Thoracic aorta (tissue), 2 donors: ENCODE results near the gene CTNNA3. TPM values are rescaled to one million over a fixed set of nuclear protein-coding genes. Genes with fewer than 3 reads are reported as not detected.

ENCODE experiments used
- ATAC-seq: fragments of 150-250 bp; one replicate; pipeline ENCODE4 v1.8.0; 2017; ENCODE audit warnings: low read depth; ENCODE audit not compliant: insufficient number of reproducible peaks, low FRiP score
- DNase-seq: peaks from one replicate; pipeline ENCODE4 v3.0.0-alpha.2; 2020; ENCODE audit warnings: low spot score
- H3K27ac ChIP-seq, 2 donors: fragments of 200-600 bp; sonication (generic); 1 replicate in 1 of 2; 2 replicates in 1 of 2; pipeline ENCODE4 v1.5.1; 2016; ENCODE audit warnings: mild to moderate bottlenecking in 2 of 2, moderate library complexity in 2 of 2
- H3K27me3 ChIP-seq: fragments of 200-600 bp; sonication (generic); replicated peaks from 2 replicates; pipeline ENCODE4 v1.6.0; 2016; ENCODE audit warnings: mild to moderate bottlenecking; ENCODE audit not compliant: insufficient read depth
- H3K36me3 ChIP-seq: fragments of 200-600 bp; sonication (generic); one replicate; pipeline ENCODE4 v1.5.1; 2016
- H3K4me1 ChIP-seq, 2 donors: fragments of 200-600 bp; sonication (generic); 1 replicate in 1 of 2; 2 replicates in 1 of 2; pipeline versions ENCODE4 v1.5.1 to v1.6.0; 2016; ENCODE audit warnings: low read depth in 2 of 2, mild to moderate bottlenecking in 1 of 2; ENCODE audit not compliant: control insufficient read depth in 1 of 2
- H3K4me3 ChIP-seq: fragments of 200-600 bp; sonication (generic); 2 replicates; pipeline ENCODE4 v1.5.1; 2016; ENCODE audit warnings: mild to moderate bottlenecking
- H3K9me3 ChIP-seq: fragments of 200-600 bp; sonication (generic); 2 replicates; pipeline ENCODE4 v1.5.1; 2016
- total RNA-seq, 2 donors: library from RNA; depleted of rRNA; stranded (reverse); fragments of >200 nt; gene quantifications; one replicate each; pipeline versions ENCODE4 v1.1.0 to v1.2.3, GENCODE V29; 2016
- TF ChIP-seq, protein P1 (sequence below): fragments of 200-600 bp; sonication (generic); IDR thresholded peaks from one replicate; pipeline ENCODE4 v1.5.1; 2019; ENCODE audit warnings: antibody characterized with exemption

CTNNA3 gene
- total RNA-seq, 2 donors from 2014 or later, result 0.95 to 1.2 TPM

DNA sequence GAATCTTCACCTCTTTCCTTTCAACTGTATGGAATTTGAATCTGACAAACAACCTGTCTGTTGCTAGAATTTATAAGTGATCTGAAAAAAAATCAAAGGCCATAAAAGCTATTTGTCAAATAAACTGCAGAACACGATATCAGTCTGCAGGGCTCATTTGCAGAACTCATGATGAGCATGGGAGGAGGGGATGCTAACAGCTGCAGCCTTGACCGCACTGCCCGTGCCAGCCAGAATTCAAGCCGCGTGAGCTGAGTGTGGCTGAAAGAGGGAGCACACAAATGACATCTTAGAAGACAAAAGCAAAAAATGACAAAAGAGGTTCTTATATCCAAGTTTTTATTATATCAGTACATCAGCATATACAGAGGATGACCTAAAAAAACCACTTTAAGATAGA lies 754.5 kb downstream of the CTNNA3 start:
- Histone ChIP-seq H3K4me1 (no peaks in the 10 kb centered on the region), H3K4me3 (no peak overlapping the region), H3K27ac (no peak overlapping the region), H3K27me3 (no peaks in the 10 kb centered on the region), H3K36me3 (no peaks in the 10 kb centered on the region), H3K9me3 (no peaks in the 10 kb centered on the region)
- ATAC-seq, result no peak
- DNase-seq, result no peak
- TF ChIP-seq, protein P1, sequence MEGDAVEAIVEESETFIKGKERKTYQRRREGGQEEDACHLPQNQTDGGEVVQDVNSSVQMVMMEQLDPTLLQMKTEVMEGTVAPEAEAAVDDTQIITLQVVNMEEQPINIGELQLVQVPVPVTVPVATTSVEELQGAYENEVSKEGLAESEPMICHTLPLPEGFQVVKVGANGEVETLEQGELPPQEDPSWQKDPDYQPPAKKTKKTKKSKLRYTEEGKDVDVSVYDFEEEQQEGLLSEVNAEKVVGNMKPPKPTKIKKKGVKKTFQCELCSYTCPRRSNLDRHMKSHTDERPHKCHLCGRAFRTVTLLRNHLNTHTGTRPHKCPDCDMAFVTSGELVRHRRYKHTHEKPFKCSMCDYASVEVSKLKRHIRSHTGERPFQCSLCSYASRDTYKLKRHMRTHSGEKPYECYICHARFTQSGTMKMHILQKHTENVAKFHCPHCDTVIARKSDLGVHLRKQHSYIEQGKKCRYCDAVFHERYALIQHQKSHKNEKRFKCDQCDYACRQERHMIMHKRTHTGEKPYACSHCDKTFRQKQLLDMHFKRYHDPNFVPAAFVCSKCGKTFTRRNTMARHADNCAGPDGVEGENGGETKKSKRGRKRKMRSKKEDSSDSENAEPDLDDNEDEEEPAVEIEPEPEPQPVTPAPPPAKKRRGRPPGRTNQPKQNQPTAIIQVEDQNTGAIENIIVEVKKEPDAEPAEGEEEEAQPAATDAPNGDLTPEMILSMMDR, result no peak

DNA sequence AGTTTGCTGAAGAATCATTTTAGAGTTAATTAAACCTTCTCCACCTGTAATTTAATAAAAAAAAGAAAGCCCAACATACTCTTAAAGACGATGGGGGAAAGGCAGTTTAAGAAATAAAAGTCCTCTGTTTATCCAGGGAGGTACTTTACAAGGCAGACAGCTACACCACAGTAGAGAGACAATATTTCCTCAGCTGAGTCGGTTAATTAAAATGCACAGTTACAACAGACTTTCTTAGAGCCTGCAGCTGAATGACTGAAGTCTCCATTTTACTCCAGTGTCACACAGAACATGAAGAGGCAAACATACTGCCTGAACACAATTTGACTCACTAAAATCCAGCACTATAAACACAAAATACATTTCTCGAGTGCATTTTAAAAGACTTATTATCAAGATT lies 755.0 kb downstream of the CTNNA3 start:
- TF ChIP-seq, protein P1, result no peak
- Histone ChIP-seq H3K9me3 (no peaks in the 10 kb centered on the region), H3K27me3 (no peaks in the 10 kb centered on the region), H3K36me3 (no peaks in the 10 kb centered on the region), H3K4me1 (no peaks in the 10 kb centered on the region), H3K27ac (no peak overlapping the region), H3K4me3 (no peak overlapping the region)
- DNase-seq (no peak), ATAC-seq (no peak)

DNA sequence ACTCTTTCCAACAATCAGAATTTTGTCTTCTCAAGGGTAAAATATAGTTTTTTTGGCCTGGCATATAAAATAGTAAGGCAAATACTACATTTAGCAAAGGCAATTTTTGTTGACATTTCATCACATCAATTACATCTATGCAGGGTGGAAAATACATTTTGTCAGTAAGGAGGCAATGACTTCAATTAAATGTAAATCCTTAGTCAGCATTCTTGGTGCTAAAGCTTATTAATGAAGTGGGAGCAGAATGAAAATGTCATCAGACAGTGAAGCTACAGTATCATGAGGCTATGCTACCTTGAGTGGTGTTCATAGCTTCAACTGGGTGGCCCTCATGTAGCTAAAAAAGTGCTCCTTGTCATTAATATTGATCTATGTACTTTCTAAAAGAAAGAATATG lies 761.3 kb downstream of the CTNNA3 start:
- no peak for DNase-seq
- Histone ChIP-seq H3K27ac (no peak overlapping the region), H3K4me1 (no peaks in the 10 kb centered on the region), H3K9me3 (no peaks in the 10 kb centered on the region), H3K36me3 (no peaks in the 10 kb centered on the region), H3K4me3 (no peak overlapping the region), H3K27me3 (no peaks in the 10 kb centered on the region)
- TF ChIP-seq, protein P1, result no peak
- no peak for ATAC-seq

DNA sequence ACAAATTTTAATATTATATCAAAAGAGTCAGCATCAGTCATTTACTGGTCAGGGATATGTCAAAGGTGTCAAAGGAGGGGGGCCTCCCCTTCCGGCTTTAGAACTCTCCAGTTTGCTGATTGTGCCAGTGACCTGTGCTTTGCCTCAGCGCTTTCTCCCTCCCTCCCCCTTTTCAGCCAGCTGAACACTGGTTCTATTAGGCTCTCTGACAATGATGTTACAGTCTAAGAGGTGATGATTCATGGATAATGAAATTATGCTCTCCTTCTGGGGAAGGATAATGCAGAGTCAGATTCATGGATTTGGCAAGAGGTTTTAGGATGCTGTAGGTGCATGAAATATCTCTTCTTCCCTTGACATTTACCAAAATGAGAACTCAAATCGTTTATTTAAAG lies 764.0 kb downstream of the CTNNA3 start:
- Histone ChIP-seq H3K9me3 (no peaks in the 10 kb centered on the region), H3K4me3 (no peak overlapping the region), H3K4me1 (no peaks in the 10 kb centered on the region), H3K36me3 (no peaks in the 10 kb centered on the region), H3K27me3 (no peaks in the 10 kb centered on the region), H3K27ac (no peak overlapping the region)
- TF ChIP-seq, protein P1, result no peak
- ATAC-seq, result no peak
- DNase-seq, result no peak

DNA sequence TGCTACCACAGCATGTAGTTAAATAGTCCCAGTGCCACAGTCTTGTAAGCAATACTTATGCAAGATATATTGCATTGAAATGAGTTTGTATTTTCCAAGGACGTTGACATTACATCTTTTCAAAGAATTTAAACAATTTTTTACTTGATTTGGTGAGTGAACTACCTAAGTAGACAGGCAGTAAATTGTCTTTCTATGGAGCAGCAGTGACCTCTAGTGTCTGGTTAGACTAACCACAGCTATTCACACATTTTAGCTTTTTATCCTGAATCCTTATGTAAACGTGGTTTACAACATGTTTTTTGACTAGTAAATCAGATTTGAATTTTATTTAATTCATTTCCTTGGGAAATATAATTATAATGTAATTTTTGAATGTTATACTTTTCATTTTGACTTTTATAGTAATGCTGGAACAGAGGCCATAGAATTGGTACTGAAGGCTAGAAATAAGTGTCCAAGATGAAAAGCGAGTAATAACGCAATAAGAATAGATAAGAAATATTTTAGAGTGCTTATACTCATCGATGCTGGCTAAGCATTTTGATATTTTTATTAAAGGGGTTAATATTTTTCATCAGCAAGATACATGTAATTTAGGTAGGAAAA lies 764.6 kb downstream of the CTNNA3 start:
- ATAC-seq (no peak), DNase-seq (no peak)
- Histone ChIP-seq H3K9me3 (no peaks in the 10 kb centered on the region), H3K4me1 (peaks cover 0 to under 1% of the 10 kb centered on the region in 2 donors), H3K36me3 (no peaks in the 10 kb centered on the region), H3K27me3 (no peaks in the 10 kb centered on the region), H3K4me3 (no peak overlapping the region), H3K27ac (no peak overlapping the region)
- TF ChIP-seq, protein P1, result peak; percentile 54
